ENCODE data around the gene HEXD. TPM values are rescaled to one million over a fixed set of nuclear protein-coding genes. Genes with fewer than 3 reads are reported as not detected.
"Not testable (repeated sequence)": the region's sequence is repeated elsewhere in the genome, so short reads cannot be mapped to it uniquely, and the experiment has no call there.

Gene HEXD
- total RNA-seq, 4 donors from 2014 or later, result 13.9 to 31.9 (median 19.1) TPM

DNA sequence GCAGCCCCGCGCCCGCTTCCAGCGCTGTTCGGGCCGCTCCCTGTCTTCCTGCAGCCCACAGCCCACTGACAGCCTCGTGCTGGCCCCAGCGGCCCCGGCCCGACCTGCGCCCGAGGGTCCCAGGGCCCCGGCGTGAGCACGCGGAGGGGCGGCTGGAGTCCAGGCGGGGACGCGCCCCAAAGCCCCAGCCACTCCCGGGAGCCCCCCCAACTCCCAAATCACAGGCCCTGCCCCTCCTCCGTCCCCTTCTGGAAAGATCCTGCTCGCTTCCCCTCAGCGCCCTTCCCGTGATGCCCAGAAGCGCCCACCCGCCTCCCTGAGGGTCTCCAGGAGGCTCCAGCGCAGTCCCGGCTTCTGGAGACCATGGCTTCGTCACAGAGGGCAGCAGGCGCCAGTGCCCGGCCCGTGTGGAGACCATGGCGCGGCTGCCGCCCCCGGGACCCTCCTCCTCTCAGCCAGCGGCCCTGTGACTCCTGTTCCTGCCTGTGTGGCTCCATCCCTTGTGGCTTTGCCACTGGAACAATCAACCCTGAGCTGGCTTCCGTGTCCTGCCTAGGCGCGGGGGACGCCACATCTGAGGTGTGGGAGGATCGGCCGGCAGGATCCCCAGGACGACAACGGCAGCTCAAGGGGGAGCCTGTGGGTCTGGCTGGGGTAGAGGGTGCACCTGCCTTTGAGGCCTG lies 42.6 kb upstream of the HEXD start:
- WGBS, 2 donors (ENCODE audit: low coverage in 1 of 2), result no CpG with 5 or more reads among the region's 46 CpGs
- no peaks in the 10 kb centered on the region for H3K36me3 ChIP-seq
- peaks cover 0 to 21% (median 9%) of the 10 kb centered on the region in 3 donors for H3K4me1 ChIP-seq
- H3K27me3 ChIP-seq, result peaks cover 96% of the 10 kb centered on the region
- no peaks in the 10 kb centered on the region for H3K9me3 ChIP-seq
- TF ChIP-seq POLR2A (IDR thresholded peaks at IDR 0.05) (no peak), EP300 (IDR thresholded peaks at IDR 0.05) (no peak)
- H3K27ac ChIP-seq, result no peak overlapping the region
- no peak for ATAC-seq
- H3K4me3 ChIP-seq, result no peak overlapping the region

DNA sequence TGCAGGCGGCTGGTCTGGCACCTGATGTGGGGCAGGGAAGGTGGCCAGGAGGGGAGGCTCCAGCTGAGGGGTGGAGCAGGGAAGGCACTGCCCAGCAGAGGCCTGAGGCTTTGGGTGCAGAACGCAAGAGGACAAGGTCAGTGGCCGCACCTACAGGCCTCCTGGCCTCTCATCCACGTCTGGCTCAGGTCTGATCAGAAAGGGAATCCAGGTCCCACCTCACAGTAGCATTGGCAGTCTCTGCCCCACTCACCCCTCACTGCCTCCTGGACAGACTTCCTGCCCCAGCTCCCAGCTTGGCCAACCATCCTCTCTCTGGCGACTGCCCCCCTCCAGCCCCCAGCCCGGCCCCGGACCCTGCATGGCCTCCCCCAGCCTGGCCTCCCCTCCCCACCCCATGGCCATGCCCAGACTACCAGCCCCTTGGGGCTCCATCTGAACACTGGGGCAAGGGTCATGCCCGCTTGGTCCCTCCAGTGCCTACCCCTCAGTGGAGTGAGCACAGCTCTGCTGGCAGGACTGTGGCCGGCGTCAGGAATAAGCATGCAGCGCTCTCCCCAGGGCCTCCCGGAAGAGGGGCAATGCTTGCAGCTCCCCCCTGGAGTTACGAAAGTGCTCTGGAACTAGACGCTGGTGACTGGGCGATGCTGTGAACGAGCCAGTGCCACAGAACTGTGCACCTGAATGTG lies 42.0 kb upstream of the HEXD start:
- no peaks in the 10 kb centered on the region for H3K9me3 ChIP-seq
- peaks cover 0 to 14% (median 3%) of the 10 kb centered on the region in 3 donors for H3K4me1 ChIP-seq
- no peak overlapping the region for H3K27ac ChIP-seq
- H3K27me3 ChIP-seq, result peaks cover 93% of the 10 kb centered on the region
- no peak overlapping the region for H3K4me3 ChIP-seq
- no peaks in the 10 kb centered on the region for H3K36me3 ChIP-seq
- TF ChIP-seq, protein P1, sequence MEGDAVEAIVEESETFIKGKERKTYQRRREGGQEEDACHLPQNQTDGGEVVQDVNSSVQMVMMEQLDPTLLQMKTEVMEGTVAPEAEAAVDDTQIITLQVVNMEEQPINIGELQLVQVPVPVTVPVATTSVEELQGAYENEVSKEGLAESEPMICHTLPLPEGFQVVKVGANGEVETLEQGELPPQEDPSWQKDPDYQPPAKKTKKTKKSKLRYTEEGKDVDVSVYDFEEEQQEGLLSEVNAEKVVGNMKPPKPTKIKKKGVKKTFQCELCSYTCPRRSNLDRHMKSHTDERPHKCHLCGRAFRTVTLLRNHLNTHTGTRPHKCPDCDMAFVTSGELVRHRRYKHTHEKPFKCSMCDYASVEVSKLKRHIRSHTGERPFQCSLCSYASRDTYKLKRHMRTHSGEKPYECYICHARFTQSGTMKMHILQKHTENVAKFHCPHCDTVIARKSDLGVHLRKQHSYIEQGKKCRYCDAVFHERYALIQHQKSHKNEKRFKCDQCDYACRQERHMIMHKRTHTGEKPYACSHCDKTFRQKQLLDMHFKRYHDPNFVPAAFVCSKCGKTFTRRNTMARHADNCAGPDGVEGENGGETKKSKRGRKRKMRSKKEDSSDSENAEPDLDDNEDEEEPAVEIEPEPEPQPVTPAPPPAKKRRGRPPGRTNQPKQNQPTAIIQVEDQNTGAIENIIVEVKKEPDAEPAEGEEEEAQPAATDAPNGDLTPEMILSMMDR (IDR thresholded peaks at IDR 0.05), result no peak
- TF ChIP-seq POLR2AphosphoS5 (IDR thresholded peaks at IDR 0.05) (no peak), POLR2A (IDR thresholded peaks at IDR 0.05) (no peak), EP300 (IDR thresholded peaks at IDR 0.05) (no peak)
- WGBS, 2 donors (ENCODE audit: low coverage in 1 of 2), result 51 to 65% methylated on average over 4 to 5 of the region's 16 CpGs
- peak; percentile 11 for ATAC-seq

- not testable (repeated sequence) for H3K4me3 ChIP-seq, H3K4me1 ChIP-seq, H3K9me3 ChIP-seq, ATAC-seq, H3K27ac ChIP-seq, H3K36me3 ChIP-seq
- WGBS, 2 donors (ENCODE audit: low coverage in 1 of 2), result 0 to 13% methylated on average over 2 of the region's 5 CpGs
- H3K27me3 ChIP-seq, result peaks cover 90% of the 10 kb centered on the region
Observed at GRCh38 chr17:82377294-82377693, 40.9 kb upstream of the HEXD start.

DNA sequence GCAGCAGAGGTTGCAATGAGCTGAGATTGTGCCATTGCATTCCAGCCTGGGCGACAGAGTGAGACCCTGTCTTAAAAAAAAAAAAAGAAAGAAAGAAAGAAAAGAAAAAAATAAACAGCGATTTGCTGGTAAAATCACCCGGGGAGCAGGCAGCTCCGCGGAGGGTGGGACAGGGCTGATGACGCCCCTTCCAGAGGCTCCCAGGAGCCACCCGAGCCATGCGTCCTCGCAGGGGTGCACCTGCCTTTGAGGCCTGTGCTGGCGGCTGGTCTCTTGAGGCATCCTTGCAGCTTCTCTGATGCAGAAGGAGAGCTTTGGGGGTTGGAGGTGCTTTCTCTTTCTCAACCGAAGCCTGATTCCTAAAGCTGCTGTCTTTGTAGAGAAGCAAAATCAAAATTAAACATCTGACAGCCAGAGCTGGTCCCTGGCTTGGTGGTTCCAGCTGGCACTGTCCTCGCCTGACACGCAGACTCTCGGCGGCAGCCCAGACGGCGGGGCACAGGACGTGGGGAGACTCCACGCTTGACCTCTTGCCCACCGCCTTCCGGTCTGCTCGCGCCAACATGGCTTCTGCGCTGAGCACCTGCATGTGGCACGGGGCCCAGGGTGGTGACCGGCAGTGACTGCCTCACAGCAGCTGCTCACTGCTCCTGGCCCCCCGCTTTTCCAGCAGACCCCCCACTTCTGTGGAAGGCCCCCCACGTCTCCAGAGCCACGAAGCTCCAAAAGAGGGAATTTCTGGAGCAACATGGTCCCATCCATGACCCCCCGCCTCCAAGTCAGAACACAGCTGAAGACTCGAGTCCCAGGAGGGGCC lies 40.0 kb upstream of the HEXD start:
- no peak for ATAC-seq
- no peaks in the 10 kb centered on the region for H3K4me1 ChIP-seq
- H3K4me3 ChIP-seq, result no peak overlapping the region
- no peaks in the 10 kb centered on the region for H3K9me3 ChIP-seq
- H3K36me3 ChIP-seq, result no peaks in the 10 kb centered on the region
- 80% methylated on average over 10 of the region's 31 CpGs; no CpG with 5 or more reads in 1 of the 2 donors for WGBS, 2 donors (ENCODE audit: low coverage in 1 of 2)
- TF ChIP-seq POLR2A (IDR thresholded peaks at IDR 0.05) (no peak), POLR2AphosphoS5 (IDR thresholded peaks at IDR 0.05) (no peak), EP300 (IDR thresholded peaks at IDR 0.05) (no peak)
- TF ChIP-seq, protein P1 (IDR thresholded peaks at IDR 0.05), result no peak
- no peak overlapping the region for H3K27ac ChIP-seq
- peaks cover 90% of the 10 kb centered on the region for H3K27me3 ChIP-seq

DNA sequence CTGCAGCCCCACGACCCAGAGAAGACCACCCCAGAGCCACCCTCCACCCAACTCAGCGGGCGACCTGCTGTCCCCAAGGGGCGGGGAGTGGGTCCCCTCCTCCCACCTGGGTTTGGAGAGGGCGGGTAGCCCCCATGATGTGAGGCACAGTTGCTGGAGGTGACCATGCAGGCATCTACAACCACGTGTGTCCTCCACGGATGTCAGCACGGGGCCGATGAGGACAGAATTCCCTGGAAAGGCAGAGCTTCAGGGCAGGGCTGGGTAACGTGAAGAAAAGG lies 39.5 kb upstream of the HEXD start:
- peaks cover 90% of the 10 kb centered on the region for H3K27me3 ChIP-seq
- no peak overlapping the region for H3K4me3 ChIP-seq
- no peaks in the 10 kb centered on the region for H3K9me3 ChIP-seq
- H3K4me1 ChIP-seq, result no peaks in the 10 kb centered on the region
- TF ChIP-seq POLR2A (IDR thresholded peaks at IDR 0.05) (no peak), POLR2AphosphoS5 (IDR thresholded peaks at IDR 0.05) (no peak)
- WGBS, 2 donors (ENCODE audit: low coverage in 1 of 2), result 53% methylated on average over 3 of the region's 10 CpGs; no CpG with 5 or more reads in 1 of the 2 donors
- H3K27ac ChIP-seq, result no peak overlapping the region
- ATAC-seq, result no peak
- no peaks in the 10 kb centered on the region for H3K36me3 ChIP-seq

DNA sequence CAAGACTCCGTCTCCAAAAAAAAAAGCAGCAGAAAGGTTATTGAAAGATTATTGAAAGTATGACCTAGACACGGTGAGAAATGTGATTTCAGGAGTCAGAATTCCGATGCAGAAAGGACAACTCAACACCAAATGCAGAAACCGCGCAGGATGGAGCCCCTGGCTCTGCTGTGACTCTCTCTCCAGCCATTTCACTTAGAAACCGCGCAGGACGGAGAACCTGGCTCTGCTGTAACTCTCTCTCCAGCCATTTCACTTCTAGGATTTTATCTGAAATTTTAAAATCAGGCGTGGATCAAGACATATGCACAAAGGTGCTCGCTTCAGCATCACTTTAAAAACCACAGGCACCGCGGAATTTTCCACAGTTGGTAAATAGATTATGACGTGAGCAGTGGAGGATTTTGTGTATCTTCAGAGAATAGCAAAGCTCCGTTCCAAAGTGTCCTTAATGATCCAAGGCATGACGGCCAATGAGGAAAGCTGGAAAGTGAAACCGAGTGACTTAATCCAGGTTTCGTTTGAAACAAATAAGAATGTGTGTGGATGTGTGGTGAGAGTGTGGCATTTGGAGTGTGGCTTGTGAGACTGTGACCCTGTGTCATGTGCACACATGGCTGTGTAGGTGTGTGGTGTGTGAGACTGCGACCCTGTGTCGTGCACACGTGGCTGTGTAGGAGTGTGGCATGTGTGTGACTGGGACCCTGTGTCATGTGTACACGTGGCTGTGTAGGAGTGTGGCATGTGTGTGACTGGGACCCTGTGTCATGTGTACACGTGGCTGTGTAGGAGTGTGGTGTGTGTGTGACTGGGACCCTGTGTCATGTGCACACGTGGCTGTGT lies 37.1 kb upstream of the HEXD start:
- Histone ChIP-seq H3K9me3 (no peaks in the 10 kb centered on the region), H3K27me3 (peaks cover 90% of the 10 kb centered on the region), H3K27ac (no peak overlapping the region), H3K4me1 (peaks cover 0 to 15% (median 8%) of the 10 kb centered on the region in 3 donors), H3K4me3 (no peak overlapping the region), H3K36me3 (no peaks in the 10 kb centered on the region)
- peak; percentile 33 for ATAC-seq
- 51 to 59% methylated on average over 19 to 21 of the region's 23 CpGs for WGBS, 2 donors (ENCODE audit: low coverage in 1 of 2)
- TF ChIP-seq POLR2AphosphoS5 (IDR thresholded peaks at IDR 0.05), result no peak
- TF ChIP-seq POLR2A (IDR thresholded peaks at IDR 0.05), result no peak
- TF ChIP-seq, protein P1 (IDR thresholded peaks at IDR 0.05), result no peak
- TF ChIP-seq EP300 (IDR thresholded peaks at IDR 0.05), result no peak

GRCh38 chr17:82381703-82382009 lies 36.5 kb upstream of the HEXD start:
- not testable (repeated sequence) for H3K4me3 ChIP-seq, ATAC-seq, H3K9me3 ChIP-seq, H3K27ac ChIP-seq, H3K36me3 ChIP-seq
- H3K27me3 ChIP-seq, result peaks cover 90% of the 10 kb centered on the region
- H3K4me1 ChIP-seq, result peaks cover 0 to 21% (median 12%) of the 10 kb centered on the region in 3 donors
- 75 to 81% methylated on average over 7 to 10 of the region's 10 CpGs for WGBS, 2 donors (ENCODE audit: low coverage in 1 of 2)

GRCh38 chr17:82382220-82382932 lies 35.8 kb upstream of the HEXD start:
- H3K27me3 ChIP-seq, result peaks cover 94% of the 10 kb centered on the region
- ATAC-seq, H3K4me3 ChIP-seq, H3K9me3 ChIP-seq, H3K36me3 ChIP-seq, H3K27ac ChIP-seq: not testable (repeated sequence)
- WGBS, 2 donors (ENCODE audit: low coverage in 1 of 2), result 80 to 90% methylated on average over 3 to 6 of the region's 21 CpGs
- H3K4me1 ChIP-seq, result peaks cover 0 to 28% (median 17%) of the 10 kb centered on the region in 3 donors
